KMS-11 (cell line): ENCODE data around the gene POLD1.
A peak's percentile ranks its signal among the peaks of the same experiment; 100 is the strongest.

Source experiments
- H2AFZ ChIP-seq: fragments of 200-600 bp; sonication (generic); 2 replicates; pipeline ENCODE4 v1.6.1; 2016; ENCODE audit warnings: antibody characterized with exemption, mixed run types, low read depth
- H3K27ac ChIP-seq: fragments of 200-600 bp; sonication (generic); 2 replicates; pipeline ENCODE4 v1.6.1; 2016; ENCODE audit warnings: mild to moderate bottlenecking, mixed run types
- H3K27me3 ChIP-seq: fragments of 200-600 bp; sonication (generic); 2 replicates; pipeline ENCODE4 v1.6.1; 2017; ENCODE audit warnings: mild to moderate bottlenecking, low read depth, mixed run types, moderate library complexity; ENCODE audit not compliant: insufficient read depth
- H3K36me3 ChIP-seq: fragments of 200-600 bp; sonication (generic); 2 replicates; pipeline ENCODE4 v1.6.1; 2017; ENCODE audit warnings: mild to moderate bottlenecking, mixed run types; ENCODE audit not compliant: insufficient read depth
- H3K4me1 ChIP-seq: fragments of 200-600 bp; sonication (generic); 2 replicates; pipeline ENCODE4 v1.6.1; 2016; ENCODE audit warnings: mild to moderate bottlenecking, low read depth, mixed run types; ENCODE audit not compliant: poor library complexity, severe bottlenecking
- H3K4me2 ChIP-seq: fragments of 200-600 bp; sonication (generic); 2 replicates; pipeline ENCODE4 v1.7.0; 2016; ENCODE audit warnings: mild to moderate bottlenecking, mixed run types
- H3K4me3 ChIP-seq: fragments of 200-600 bp; sonication (generic); IDR thresholded peaks from 2 replicates; pipeline ENCODE4 v1.6.1; 2017; ENCODE audit warnings: low read depth, low read length, mixed read lengths; ENCODE audit not compliant: insufficient read depth
- H3K79me2 ChIP-seq: fragments of 200-600 bp; sonication (generic); 2 replicates; pipeline ENCODE4 v1.6.1; 2016; ENCODE audit warnings: low read depth, mixed run types; ENCODE audit not compliant: insufficient read depth
- H3K9ac ChIP-seq: fragments of 200-600 bp; sonication (generic); 2 replicates; pipeline ENCODE4 v1.6.1; 2016; ENCODE audit warnings: mild to moderate bottlenecking, mixed run types
- H4K20me1 ChIP-seq: fragments of 200-600 bp; sonication (generic); 2 replicates; pipeline ENCODE4 v1.6.1; 2016; ENCODE audit warnings: mild to moderate bottlenecking, mixed run types; ENCODE audit not compliant: insufficient read depth
- CTCF ChIP-seq: fragments of 200-600 bp; sonication (generic); conservative IDR thresholded peaks from 2 replicates; pipeline ENCODE4 v1.6.1; 2017; ENCODE audit warnings: low read depth, mild to moderate bottlenecking, antibody characterized with exemption, low read length, moderate library complexity, mixed read lengths

The POLD1 gene

GRCh38 chr19:50376166-50377050, 7.7 kb upstream of the POLD1 start, which contains the start of gene NR1H2:
Gene NR1H2 (plus strand): TSS chr19:50376457. CDS start chr19:50377606, 1,149 bp downstream.
- Histone ChIP-seq H3K36me3 (peaks cover 3% of the 10 kb centered on the region; the same call in 1 of the 2 replicates), H3K27ac (peak within 1 kb of the TSS; percentile 88), H3K79me2 (no peaks in the 10 kb centered on the region), H3K4me3 (no peak within 1 kb of the TSS), H3K4me2 (peak within 1 kb of the TSS; percentile 90), H4K20me1 (no peaks in the 10 kb centered on the region), H3K9ac (peak within 1 kb of the TSS; percentile 76), H3K27me3 (peaks cover 24% of the 10 kb centered on the region), H3K4me1 (peaks cover 15% of the 10 kb centered on the region), H2AFZ (peak within 1 kb of the TSS; percentile 92)
- no peak for TF ChIP-seq CTCF

- Histone ChIP-seq H3K79me2 (no peaks in the 10 kb centered on the region), H3K4me3 (no peak overlapping the region), H3K27ac (no peak overlapping the region), H2AFZ (no peak overlapping the region), H3K4me2 (0 out of 2 replicates have a peak overlapping the region, but pooled peaks have one; percentile 18), H3K36me3 (peaks cover 3% of the 10 kb centered on the region; the same call in 1 of the 2 replicates), H4K20me1 (no peaks in the 10 kb centered on the region), H3K9ac (no peak overlapping the region), H3K4me1 (peaks cover 15% of the 10 kb centered on the region), H3K27me3 (peaks cover 18% of the 10 kb centered on the region)
- TF ChIP-seq CTCF: no peak
Observed at GRCh38 chr19:50377051-50377461, 7.1 kb upstream of the POLD1 start.

DNA sequence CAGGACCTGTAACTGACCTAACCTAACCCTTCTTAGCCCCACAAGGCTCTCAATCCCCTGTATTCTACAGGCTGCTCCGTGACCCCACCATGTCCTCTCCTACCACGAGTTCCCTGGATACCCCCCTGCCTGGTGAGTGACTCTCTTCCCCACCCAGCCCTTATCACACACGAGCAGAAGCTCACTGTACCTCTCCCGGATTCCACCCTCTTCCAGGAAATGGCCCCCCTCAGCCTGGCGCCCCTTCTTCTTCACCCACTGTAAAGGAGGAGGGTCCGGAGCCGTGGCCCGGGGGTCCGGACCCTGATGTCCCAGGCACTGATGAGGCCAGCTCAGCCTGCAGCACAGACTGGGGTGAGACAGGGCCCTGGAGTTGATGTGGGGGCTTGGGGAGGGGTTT, 6.6 kb upstream of the POLD1 start:
- no peak overlapping the region for H3K27ac ChIP-seq
- no peak overlapping the region for H3K4me2 ChIP-seq

More for the DNA sequence above, 6.6 kb upstream of the POLD1 start:
- no peak for TF ChIP-seq CTCF
- Histone ChIP-seq H3K4me3 (no peak overlapping the region), H3K4me1 (peaks cover 15% of the 10 kb centered on the region), H3K9ac (no peak overlapping the region), H3K27me3 (peaks cover 15% of the 10 kb centered on the region), H4K20me1 (no peaks in the 10 kb centered on the region), H2AFZ (no peak overlapping the region), H3K79me2 (no peaks in the 10 kb centered on the region), H3K36me3 (peaks cover 3% of the 10 kb centered on the region; the same call in 1 of the 2 replicates)
